Ecto neural progenitor cell (in vitro differentiated cells): ENCODE data around the gene FRMD8.
A peak's percentile ranks its signal among the peaks of the same experiment; 100 is the strongest.

Experiments used
- DNase-seq: peaks from one replicate; pipeline ENCODE4 v3.0.0-alpha.2; 2018; ENCODE audit warnings: low spot score

The FRMD8 gene

DNA sequence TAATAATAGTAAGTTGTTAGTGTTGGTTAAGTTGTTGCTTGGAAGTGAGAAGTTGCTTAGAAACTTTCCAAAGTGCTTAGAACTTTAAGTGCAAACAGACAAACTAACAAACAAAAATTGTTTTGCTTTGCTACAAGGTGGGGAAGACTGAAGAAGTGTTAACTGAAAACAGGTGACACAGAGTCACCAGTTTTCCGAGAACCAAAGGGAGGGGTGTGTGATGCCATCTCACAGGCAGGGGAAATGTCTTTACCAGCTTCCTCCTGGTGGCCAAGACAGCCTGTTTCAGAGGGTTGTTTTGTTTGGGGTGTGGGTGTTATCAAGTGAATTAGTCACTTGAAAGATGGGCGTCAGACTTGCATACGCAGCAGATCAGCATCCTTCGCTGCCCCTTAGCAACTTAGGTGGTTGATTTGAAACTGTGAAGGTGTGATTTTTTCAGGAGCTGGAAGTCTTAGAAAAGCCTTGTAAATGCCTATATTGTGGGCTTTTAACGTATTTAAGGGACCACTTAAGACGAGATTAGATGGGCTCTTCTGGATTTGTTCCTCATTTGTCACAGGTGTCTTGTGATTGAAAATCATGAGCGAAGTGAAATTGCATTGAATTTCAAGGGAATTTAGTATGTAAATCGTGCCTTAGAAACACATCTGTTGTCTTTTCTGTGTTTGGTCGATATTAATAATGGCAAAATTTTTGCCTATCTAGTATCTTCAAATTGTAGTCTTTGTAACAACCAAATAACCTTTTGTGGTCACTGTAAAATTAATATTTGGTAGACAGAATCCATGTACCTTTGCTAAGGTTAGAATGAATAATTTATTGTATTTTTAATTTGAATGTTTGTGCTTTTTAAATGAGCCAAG is 38.9 kb downstream of the FRMD8 start:
- peak; percentile 49 for DNase-seq

DNA sequence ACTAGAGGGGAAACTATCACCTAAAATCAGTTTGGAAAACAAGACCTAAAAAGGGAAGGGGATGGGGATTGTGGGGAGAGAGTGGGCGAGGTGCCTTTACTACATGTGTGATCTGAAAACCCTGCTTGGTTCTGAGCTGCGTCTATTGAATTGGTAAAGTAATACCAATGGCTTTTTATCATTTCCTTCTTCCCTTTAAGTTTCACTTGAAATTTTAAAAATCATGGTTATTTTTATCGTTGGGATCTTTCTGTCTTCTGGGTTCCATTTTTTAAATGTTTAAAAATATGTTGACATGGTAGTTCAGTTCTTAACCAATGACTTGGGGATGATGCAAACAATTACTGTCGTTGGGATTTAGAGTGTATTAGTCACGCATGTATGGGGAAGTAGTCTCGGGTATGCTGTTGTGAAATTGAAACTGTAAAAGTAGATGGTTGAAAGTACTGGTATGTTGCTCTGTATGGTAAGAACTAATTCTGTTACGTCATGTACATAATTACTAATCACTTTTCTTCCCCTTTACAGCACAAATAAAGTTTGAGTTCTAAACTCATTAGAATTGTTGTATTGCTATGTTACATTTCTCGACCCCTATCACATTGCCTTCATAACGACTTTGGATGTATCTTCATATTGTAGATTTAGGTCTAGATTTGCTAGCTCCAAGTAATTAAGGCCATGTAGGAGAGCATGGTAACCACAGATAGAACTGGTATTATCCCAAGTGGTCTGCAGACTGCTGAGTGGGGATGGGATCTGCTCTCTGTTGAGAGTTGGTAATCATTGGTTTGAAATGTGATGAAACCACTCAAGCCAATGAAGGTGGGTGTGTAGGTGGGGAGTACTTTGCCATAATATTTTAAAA is 39.8 kb downstream of the FRMD8 start:
- DNase-seq: no peak

DNA sequence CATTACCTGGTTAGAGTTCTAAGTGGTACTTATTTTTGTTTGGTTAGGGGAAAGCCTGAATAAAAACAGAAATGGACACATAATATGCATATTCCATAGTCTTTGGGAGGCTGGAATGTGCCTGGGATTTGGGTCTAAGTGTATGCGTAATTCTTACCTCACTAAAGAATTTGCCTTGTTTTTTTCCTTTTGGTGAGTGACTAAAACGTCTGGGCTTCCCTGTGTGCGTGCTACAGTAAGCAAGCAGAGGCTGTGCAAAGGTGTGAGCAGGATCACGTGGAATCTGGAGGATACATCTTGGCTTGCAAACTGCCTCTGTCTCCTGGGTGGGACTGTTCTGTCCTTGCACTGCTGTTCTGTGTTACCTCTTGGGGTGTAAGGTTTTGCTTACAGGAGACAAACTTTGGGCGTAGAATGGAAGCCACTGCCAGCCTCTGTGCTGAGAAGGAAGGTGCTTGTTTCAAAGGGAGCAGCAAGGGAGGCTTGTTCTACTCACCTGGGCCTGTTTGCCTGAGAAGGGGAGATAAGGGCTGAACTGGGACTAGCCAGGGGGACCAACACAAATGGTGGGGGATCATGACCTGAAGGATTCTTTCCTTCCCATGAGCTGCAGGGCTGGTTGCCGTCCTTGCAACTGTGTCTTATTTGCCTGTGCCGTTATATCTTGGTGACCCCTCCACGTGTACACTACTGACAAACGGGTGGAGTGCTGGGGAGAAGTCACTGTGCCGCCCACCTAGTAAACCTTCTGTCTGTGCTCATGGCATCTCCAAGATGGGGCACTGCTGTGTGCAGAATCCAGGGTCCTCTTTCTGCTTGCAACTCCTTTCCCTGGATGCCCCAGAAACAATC is 40.6 kb downstream of the FRMD8 start:
- DNase-seq: peak; percentile 44

DNA sequence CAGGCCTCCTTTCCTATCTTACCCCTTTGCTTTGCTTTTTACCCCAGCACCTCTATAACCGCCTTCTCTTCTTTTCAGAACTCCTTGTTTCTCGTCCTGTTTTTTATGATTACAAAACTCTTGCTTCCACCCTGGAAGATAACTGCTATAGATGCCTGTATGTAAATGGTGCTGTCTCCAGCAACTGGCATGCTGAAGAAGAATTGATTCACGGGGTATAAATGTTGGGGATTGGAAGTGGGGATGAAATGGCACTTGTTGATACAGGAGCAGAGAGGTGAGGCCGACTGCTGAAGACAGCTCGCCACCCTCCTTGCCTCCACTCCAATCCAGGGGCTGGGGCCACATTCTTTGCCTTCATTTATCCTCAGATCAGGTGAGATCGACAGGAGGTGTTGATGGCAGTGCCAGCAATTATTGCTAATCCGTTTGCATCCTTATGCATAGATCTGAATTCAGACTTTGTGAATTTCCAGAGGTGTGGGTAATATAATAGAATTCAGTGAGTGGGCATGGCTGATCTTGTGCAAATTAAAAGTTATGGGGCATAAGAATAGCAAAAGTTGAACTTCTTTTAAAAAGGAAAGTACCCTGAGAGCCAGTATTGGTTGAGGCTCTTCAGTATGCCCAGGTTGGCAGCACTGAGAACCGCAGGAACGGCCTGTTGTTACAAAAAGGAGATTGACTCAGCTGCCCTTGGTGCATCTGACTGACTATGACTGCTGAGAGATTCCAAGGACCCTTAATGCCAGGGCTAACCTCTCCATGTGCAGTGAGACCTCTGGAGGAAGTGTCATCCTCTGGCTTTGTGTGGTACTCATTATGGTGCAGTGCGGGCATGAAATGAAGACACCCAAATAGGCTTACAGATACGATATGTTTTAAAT is 41.5 kb downstream of the FRMD8 start:
- no peak for DNase-seq

DNA sequence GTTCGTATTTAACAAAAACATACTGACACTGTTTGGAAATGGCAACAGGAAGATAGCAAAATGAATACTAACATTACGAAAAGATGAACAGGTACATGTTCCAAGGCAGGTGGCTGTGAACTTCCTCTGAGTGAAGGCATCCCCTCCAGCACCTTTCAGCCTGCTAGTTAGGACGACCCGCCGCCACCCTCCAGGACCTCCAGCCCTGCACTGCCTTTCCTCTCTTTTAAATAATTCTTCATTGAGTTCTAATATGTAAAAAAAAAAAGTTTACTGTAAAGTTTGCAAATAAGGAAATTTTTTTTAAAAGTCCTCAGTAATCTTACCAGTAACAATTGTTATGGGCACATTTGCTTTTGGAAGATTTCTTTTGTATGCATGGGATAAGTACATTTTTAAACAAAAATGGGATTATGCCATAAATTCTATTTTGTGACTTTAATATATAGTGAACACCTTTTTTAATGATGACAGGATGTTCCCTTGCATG is 42.2 kb downstream of the FRMD8 start:
- DNase-seq: no peak

DNA sequence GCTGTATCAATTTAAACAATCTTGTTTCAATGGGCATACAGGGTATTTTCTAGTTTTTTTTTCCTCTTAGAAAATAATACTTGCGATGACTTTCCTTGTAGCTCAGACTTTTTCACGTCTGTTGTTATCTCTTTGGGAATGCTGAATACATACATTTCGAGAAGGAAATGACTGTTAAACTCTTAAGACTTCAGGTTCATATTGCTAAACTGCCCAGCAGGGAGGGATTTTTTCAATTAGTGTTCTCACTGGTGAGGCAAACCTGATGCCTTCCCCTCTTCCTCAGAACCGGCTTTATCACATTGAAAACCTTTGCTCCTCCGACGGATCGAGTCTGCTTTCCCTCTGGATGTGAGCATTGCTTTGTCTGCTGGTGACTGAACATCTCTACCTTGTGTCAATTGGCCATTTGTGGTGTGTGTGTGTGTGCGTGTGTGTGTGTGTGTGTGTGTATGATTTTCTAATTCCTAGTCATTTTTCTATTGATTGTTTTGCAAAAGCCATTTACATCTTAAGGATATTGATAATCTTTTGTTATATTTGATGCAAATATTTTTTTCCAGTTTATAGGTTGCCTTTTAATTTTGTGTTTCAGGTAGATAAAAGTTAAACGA is 42.7 kb downstream of the FRMD8 start:
- DNase-seq: no peak

DNA sequence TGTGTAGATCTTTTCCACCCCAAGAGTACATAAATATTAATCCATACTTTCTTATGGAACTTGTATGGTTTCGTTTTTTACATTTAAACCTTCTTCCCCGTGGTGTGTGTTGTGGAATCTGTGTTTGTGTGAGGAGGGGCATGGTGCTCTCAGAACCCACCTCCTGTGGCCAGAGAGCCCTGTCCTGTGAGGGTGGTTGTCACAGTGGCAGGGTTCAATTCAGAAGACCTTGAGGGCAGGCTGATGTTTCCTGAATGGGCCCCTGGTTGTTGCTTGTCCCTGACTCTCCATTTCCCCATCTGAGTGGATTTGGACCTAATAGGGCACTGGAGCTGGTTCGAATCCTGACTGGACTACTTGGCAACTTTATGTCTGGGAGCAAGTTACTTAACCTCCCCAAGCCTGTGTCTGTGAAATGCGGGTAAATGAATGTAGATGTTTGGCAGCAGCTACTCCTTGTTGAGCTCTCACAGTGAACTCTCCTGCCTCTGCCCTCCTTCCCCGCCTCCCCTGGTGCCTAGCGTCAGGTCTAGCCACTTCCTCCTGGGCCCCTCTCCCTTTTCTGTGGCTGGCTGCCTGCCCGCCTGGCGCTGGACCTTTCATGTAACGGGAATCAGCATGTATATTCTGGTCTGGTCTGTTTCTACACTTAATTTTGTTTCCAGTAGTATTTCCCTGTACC is 43.4 kb downstream of the FRMD8 start:
- no peak for DNase-seq

DNA sequence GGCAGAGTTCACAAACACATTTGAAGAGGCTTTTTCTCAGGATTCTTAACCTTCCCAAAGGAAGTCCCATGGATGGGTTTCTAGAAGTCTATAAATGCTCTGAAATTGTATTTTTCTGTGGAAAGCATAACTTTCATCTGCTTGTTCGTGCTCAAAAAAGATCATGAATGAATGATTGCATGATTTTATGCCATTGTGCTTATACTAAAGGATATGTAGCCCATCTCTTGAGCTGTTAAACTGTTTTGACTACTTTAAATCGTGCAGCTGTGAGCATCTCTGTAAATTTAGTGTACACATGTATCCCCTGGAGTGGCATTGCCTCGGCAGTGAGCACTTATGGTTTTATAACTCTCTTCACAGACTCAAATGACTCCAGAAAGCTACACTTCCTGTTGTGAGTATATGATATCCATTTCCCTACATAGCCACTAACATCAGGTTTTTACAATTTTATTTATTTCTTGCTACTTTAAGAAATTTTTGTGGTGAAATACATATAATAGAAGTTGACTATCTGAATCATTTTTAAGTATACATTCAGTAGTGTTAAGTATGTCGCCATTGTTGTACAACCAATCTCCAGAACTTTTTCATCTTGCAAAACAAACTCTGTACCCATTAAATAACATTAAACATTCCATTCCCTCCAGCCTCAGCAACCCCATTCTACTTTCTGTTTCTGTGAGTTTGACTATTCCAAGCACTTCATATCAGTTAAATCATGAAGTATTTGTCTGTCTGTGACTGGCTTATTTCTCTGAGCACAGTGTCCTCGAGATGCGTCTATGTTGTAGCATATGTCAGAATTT is 44.2 kb downstream of the FRMD8 start:
- DNase-seq: no peak

DNA sequence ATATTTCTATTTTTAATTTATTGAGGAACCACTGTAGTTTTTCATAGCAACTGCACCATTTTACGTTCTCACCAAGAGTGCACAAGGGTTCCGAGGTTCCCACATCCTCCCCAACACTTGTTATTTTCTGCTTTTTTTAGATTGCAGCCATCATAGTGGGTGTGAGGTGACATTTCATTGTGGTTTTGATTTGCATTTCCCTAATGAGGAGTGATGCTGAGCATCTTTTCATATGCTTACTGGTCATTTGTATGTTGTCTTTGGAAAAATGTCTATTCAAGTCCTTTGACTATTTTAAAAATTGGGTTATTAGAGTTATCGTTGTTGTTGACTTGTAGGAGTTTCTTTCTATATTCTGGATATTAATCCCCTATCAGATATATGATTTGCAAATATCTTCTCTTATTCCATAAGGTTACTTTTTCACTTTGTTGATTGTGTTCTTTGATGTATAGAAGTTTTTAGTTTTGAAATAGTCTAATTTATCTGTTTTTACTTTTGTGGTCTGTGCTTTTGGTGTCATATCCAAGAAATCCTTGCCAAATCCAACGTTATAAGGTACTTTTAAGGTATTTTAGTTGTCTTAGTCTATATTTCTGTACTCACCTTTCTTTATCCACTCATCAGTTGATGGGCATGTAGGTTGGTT is 45.1 kb downstream of the FRMD8 start:
- DNase-seq: no peak

DNA sequence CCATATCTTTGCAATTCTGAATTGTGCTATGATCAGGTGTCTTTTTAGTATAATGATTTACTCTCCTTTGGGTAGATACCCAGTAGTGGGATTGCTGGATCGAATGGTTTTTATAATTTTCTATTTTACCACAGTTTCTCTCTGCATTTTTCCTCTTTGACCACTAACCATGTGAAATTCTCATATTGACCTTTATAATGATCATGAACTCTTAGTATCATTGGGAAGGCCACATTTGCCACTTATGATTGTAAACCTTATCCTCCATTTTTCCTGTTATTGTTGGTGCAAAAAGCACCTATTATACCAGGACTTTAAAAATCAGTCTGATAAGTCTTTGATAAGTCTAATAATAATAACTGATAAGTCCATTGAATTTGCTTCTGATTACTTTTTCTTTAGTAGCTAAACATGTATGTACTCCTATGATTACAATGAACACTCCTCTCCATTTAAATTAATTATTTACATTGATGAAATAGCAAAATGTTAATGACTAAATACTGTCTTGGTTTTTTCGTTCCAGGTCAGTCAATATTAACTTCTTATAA is 45.7 kb downstream of the FRMD8 start:
- no peak for DNase-seq

DNA sequence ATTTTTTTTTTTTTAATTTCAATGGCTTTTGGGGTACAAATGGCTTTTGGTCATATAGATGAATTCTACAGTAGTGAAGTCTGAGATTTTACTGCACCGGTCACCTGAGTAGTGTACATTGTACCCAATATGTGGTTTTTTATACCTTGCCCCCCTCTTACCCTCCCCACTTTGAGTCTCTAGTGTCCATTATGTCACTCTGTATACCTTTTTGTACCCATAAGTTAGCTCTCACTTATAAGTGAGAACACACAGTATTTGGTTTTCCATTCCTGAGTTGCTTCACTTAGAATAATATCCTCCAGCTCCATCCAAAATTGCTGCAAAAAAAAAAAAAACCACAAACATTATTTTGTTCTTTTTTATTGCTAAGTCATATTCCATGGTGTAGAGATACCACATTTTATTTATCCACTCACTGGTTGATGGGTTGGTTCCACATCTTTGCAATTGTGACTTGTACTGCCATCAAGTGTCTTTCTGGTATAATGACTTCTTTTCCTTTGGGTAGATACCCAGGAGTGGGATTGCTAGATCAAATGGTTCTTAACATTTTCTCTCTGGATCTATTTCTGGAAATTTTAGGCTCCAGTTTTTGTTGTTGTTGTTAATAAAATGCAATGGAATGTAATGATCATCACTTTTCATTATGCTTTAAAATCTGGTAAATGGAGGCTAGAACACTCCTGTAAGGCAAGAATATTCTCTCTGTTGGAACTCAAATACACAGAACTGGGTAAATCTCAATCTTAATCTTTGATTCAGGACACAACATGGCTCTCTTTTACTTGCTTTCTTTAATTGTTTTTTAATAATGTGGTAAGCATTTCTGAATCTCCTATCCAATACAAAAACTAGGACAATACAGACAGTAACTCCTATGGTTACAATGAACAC is 46.5 kb downstream of the FRMD8 start:
- DNase-seq: no peak

DNA sequence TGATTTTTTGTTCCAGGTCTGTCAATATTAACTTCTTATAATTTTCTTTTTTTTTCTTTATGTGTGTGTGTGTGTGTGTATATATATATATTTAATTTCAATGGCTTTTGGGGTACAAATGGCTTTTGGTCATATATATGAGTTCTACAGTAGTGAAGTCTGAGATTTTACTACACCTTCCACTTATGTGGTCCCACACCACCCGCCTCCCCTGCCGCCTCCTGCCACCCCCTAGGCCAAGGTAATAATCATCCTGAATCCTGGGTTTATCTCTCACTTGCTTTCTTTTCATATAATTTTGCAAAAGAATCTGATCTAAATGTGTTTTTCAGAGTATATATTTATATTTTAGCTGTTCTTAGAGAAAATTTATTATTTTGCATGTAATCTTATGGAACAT is 47.2 kb downstream of the FRMD8 start:
- DNase-seq: no peak

DNA sequence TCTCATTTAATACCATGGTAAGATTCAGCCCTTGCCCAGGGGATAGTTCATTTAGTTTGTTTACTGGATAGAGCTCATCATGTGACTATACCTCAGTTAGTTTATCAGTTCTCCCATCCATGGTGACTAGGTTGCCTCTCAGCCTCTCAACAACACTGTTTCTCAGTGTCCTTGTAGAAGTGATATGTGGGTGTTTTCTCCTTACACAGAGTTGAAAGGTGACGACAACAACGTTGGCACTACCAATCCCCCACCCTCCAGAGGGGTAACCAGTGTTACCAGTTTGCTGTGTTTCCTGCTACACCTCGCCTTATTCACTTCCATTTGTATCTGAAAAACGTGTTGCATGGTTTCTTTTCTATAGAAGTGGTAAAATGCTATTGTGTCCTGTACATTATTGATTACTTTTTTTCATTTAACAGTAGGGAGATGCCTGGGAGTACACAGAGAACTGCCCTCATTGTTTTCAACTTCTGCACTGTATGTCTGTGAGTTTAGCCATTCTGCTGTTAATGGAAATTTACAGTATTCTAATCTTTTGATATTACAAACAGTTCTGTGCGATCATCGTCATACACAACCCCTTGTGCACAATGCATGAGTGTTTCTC is 47.7 kb downstream of the FRMD8 start:
- peak; percentile 18 for DNase-seq

DNA sequence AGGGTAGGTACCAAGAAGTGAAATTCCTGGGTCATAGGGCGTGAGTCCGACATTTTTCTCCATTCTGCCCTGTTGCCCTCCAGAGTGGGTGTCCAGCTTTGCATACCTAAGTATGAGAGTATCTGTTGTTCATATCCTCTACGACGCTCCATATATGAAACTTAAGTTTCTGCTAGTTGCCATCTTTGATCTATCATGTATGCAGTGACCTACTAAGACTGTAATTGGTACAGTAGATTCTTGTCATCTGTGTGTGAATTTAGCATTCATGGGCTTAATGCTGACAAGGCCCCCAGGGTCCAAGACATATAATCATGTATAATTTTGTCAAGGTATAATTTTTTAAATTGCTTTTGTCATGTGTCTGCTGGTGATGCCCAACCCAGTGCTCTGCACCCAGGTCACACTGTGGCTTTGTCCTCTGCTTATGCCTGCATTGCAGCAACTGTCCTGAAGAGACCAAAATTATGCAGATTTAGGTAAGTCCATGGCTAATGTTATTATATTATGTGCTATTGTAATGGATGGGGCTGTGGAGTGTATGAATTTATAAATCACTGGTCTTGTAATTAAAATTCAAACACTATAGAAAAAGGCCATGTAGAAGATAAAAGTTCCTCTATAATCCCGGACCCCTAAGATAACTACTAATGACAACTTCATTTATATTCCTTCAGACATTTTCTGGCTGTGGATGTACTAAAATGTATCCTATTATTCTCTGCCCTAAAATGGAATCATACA is 48.4 kb downstream of the FRMD8 start:
- no peak for DNase-seq

DNA sequence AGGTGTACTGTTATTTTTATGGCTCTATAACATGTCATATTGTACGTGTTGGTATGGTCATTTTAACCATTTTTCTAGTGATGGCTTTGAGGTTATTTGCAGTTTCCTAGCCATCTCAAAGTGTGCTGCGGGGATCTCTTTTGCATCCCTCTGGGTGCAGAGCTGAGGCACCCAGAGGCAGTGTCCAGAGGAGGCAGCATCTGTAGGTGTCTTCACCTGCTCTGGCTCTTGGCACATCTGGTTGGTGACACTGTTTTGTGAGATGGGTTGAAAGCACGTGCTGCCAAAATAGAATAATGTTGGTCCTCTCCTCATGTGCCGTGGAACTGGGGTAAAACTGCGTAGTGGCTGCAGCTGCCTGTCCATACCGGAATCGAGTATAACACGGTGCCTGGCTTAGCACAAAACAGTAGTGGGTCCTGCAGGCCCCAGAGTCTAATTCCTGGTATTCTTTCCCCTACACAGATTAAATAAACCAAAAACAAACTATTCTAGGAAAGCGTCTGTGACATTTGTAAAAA is 49.0 kb downstream of the FRMD8 start:
- no peak for DNase-seq

DNA sequence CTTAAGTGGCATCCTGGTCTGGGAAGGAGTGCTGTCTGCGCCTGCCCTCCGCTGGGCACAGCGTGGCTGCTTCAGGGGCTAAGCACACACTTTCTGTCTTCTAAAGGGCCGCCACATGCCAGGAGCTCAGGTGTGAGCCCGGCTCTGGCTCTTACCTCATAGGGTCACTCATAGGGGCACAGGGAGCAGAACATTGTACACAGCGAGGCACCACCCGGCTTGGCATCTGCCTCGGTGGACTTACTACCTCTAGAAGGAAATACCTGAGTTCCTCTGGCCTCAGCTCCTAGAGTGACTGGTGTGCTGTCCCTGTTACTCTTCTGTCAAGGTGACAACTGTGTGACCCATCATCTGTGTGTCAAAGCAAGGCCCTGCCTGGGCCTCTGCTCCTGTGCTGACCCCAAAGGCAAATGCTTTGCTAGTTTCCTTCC is 49.6 kb downstream of the FRMD8 start:
- DNase-seq: no peak
